H1 (cell line): ENCODE results near the gene THOP1. TPM values are rescaled to one million over a fixed set of nuclear protein-coding genes. Genes with fewer than 3 reads are reported as not detected.

ENCODE experiments used
- CTCF ChIA-PET: fragments of 300-600 bp; sonication (Branson Sonifier 250); formaldehyde crosslinking; loops from one replicate; lab custom pipeline; 2021; ENCODE audit not compliant: partially characterized antibody; lab: Charles Lee
- POLR2A ChIA-PET: fragments of 300-600 bp; sonication (Branson Sonifier 250); formaldehyde crosslinking; loops from one replicate; lab custom pipeline; 2021; ENCODE audit warnings: inconsistent platforms; ENCODE audit not compliant: partially characterized antibody; lab: Charles Lee
- DNase-seq, 2 experiments: peaks; one replicate each; pipeline versions ENCODE4 v3.0.0 to v3.0.0-alpha.2; 2010 to 2022; ENCODE audit warnings: low spot score in 2 of 2, low read depth in 1 of 2, mixed read lengths in 1 of 2
- FAIRE-seq: peaks from 2 replicates; lab custom pipeline; 2011; peaks lifted over from hg19 to GRCh38; lab: Jason Lieb, UNC
- H2AFZ ChIP-seq: 2 replicates; pipeline ENCODE4 v1.8.1; 2012; ENCODE audit warnings: low read length, inconsistent platforms
- H2AK5ac ChIP-seq: 2 replicates; pipeline ENCODE4 v1.6.1; 2013; ENCODE audit warnings: low read depth, low read length
- H2BK120ac ChIP-seq: replicated peaks from 2 replicates; pipeline ENCODE3; 2013; ENCODE audit warnings: low read depth, low read length, inconsistent platforms
- H2BK12ac ChIP-seq: 2 replicates; pipeline ENCODE4 v1.6.1; 2013; ENCODE audit warnings: low read depth, low read length
- H2BK15ac ChIP-seq: 2 replicates; pipeline ENCODE4 v1.6.1; 2013; ENCODE audit warnings: low read length
- H2BK20ac ChIP-seq: 2 replicates; pipeline ENCODE4 v1.6.1; 2013; ENCODE audit warnings: low read length
- H2BK5ac ChIP-seq: 2 replicates; pipeline ENCODE4 v1.6.1; 2013; ENCODE audit warnings: low read depth, low read length
- H3K14ac ChIP-seq: 2 replicates; pipeline ENCODE4 v1.6.1; 2013; ENCODE audit warnings: inconsistent platforms; ENCODE audit not compliant: insufficient read length
- H3K18ac ChIP-seq: 2 replicates; pipeline ENCODE4 v1.6.1; 2013; ENCODE audit warnings: low read length; ENCODE audit errors: extremely low read depth
- H3K23ac ChIP-seq: 2 replicates; pipeline ENCODE4 v1.6.1; 2013; ENCODE audit warnings: inconsistent platforms; ENCODE audit not compliant: insufficient read length
- H3K23me2 ChIP-seq: 2 replicates; pipeline ENCODE4 v1.6.1; 2013; ENCODE audit warnings: low read depth, low read length
- H3K27ac ChIP-seq: 2 replicates; pipeline ENCODE4 v1.6.1; 2011; ENCODE audit warnings: low read depth, low read length, inconsistent platforms
- H3K27me3 ChIP-seq, 4 experiments: replicated peaks in 1 of 4; 1 replicate in 1 of 4; 2 replicates in 3 of 4; pipeline versions ENCODE4 v1.6.1 to v1.8.1; 2011 to 2013; ENCODE audit warnings: low read length in 3 of 4, mild to moderate bottlenecking in 3 of 4, inconsistent platforms in 2 of 4, mixed read lengths in 2 of 4, moderate library complexity in 1 of 4; ENCODE audit not compliant: control insufficient read depth in 3 of 4, insufficient read depth in 3 of 4; ENCODE audit errors: extremely low read depth in 1 of 4
- H3K36me3 ChIP-seq, 4 experiments: 2 replicates each; pipeline versions ENCODE4 v1.6.1 to v1.8.1; 2011 to 2013; ENCODE audit warnings: mild to moderate bottlenecking in 4 of 4, low read length in 3 of 4, moderate library complexity in 2 of 4, control low read depth in 1 of 4, inconsistent platforms in 1 of 4; ENCODE audit not compliant: insufficient read depth in 4 of 4, control insufficient read depth in 2 of 4
- H3K4ac ChIP-seq: replicated peaks from 2 replicates; pipeline ENCODE3; 2013; ENCODE audit warnings: low read length, low read depth, mixed read lengths, inconsistent platforms; ENCODE audit not compliant: insufficient read length
- H3K4me1 ChIP-seq, 4 experiments: replicated peaks in 1 of 4; 1 replicate in 1 of 4; 2 replicates in 3 of 4; pipeline versions ENCODE4 v1.6.1 to v1.8.1; 2011 to 2013; ENCODE audit warnings: low read length in 3 of 4, inconsistent platforms in 2 of 4, mixed read lengths in 1 of 4; ENCODE audit not compliant: insufficient read depth in 4 of 4, control insufficient read depth in 3 of 4
- H3K4me2 ChIP-seq, 2 experiments: 2 replicates each; pipeline versions ENCODE4 v1.6.1 to v1.8.1; 2011 to 2013; ENCODE audit warnings: low read depth in 2 of 2, low read length in 2 of 2, control low read depth in 1 of 2, inconsistent platforms in 1 of 2, mild to moderate bottlenecking in 1 of 2; ENCODE audit not compliant: insufficient read depth in 1 of 2
- H3K4me3 ChIP-seq, 4 experiments: fragments of 200-600, 300-600 bp in 1 of 4; sonication (generic), shearing (Covaris generic), sonication (Bioruptor Twin) in 1 of 4; 2 replicates each; pipeline versions ENCODE4 v1.5.1 to v1.8.1; 2011 to 2016; ENCODE audit warnings: low read length in 4 of 4, low read depth in 3 of 4, control low read depth in 2 of 4, inconsistent platforms in 2 of 4, mild to moderate bottlenecking in 2 of 4, mixed read lengths in 1 of 4, moderate library complexity in 1 of 4; ENCODE audit not compliant: insufficient read depth in 2 of 4; ENCODE audit errors: extremely low read depth in 1 of 4
- H3K56ac ChIP-seq: replicated peaks from 2 replicates; pipeline ENCODE3; 2013; ENCODE audit warnings: low read depth, mild to moderate bottlenecking, mixed read lengths, low read length, inconsistent platforms; ENCODE audit not compliant: insufficient read length
- H3K79me1 ChIP-seq: 2 replicates; pipeline ENCODE4 v1.6.1; 2013; ENCODE audit warnings: low read depth, low read length, control low read depth
- H3K79me2 ChIP-seq, 2 experiments: 2 replicates each; pipeline versions ENCODE4 v1.6.1 to v1.8.1; 2012 to 2013; ENCODE audit warnings: low read length in 2 of 2, mild to moderate bottlenecking in 2 of 2, inconsistent platforms in 1 of 2; ENCODE audit not compliant: insufficient read depth in 2 of 2, control insufficient read depth in 1 of 2
- H3K9ac ChIP-seq, 4 experiments: replicated peaks in 1 of 4; 1 replicate in 1 of 4; 2 replicates in 3 of 4; pipeline versions ENCODE4 v1.6.1 to v1.8.1; 2011 to 2013; ENCODE audit warnings: low read depth in 3 of 4, low read length in 3 of 4, control low read depth in 2 of 4, mild to moderate bottlenecking in 2 of 4, moderate library complexity in 2 of 4, inconsistent platforms in 1 of 4; ENCODE audit errors: extremely low read depth in 1 of 4
- H3K9me3 ChIP-seq, 2 experiments: 2 replicates each; pipeline versions ENCODE4 v1.6.1 to v1.8.1; 2012 to 2013; ENCODE audit warnings: mild to moderate bottlenecking in 2 of 2, moderate library complexity in 2 of 2, control low read depth in 1 of 2, inconsistent platforms in 1 of 2, low read depth in 1 of 2, low read length in 1 of 2, mixed read lengths in 1 of 2; ENCODE audit not compliant: insufficient read depth in 2 of 2
- H4K20me1 ChIP-seq, 2 experiments: replicated peaks in 1 of 2; 2 replicates each; pipeline versions ENCODE3 to v1.8.1; 2011 to 2013; ENCODE audit warnings: inconsistent platforms in 2 of 2, low read length in 2 of 2, mild to moderate bottlenecking in 1 of 2; ENCODE audit not compliant: insufficient read depth in 2 of 2, control insufficient read depth in 1 of 2
- H4K5ac ChIP-seq: 2 replicates; pipeline ENCODE4 v1.6.1; 2013; ENCODE audit warnings: low read length, low read depth, mixed read lengths, inconsistent platforms; ENCODE audit not compliant: insufficient read length
- H4K8ac ChIP-seq: 2 replicates; pipeline ENCODE4 v1.8.0; 2013; ENCODE audit warnings: mild to moderate bottlenecking, moderate library complexity, low read length, inconsistent platforms; ENCODE audit not compliant: insufficient read depth; ENCODE audit errors: extremely low read depth
- H4K91ac ChIP-seq: replicated peaks from 2 replicates; pipeline ENCODE3; 2013; ENCODE audit warnings: low read length, mixed read lengths, inconsistent platforms; ENCODE audit not compliant: insufficient read length
- CHD1 ChIP-seq: IDR thresholded peaks from 2 replicates; pipeline ENCODE4 v1.6.1; 2012; ENCODE audit warnings: low read depth, low read length, improper control_type of control experiment
- CHD2 ChIP-seq: IDR thresholded peaks from 2 replicates; pipeline ENCODE4 v1.6.1; 2012; ENCODE audit warnings: low read length, improper control_type of control experiment
- JUN ChIP-seq: IDR thresholded peaks from 2 replicates; pipeline ENCODE4 v1.6.1; 2011; ENCODE audit warnings: low read depth, mild to moderate bottlenecking, improper control_type of control experiment, low read length
- KDM1A ChIP-seq: fragments of 200-600, 300-600 bp; sonication (generic); IDR thresholded peaks from 2 replicates; pipeline ENCODE4 v1.7.1; 2016; ENCODE audit warnings: mild to moderate bottlenecking, low read length, borderline replicate concordance
- KDM4A ChIP-seq: IDR thresholded peaks from one replicate; pipeline ENCODE4 v1.7.1; 2012; ENCODE audit warnings: low read depth, mild to moderate bottlenecking, moderate library complexity, low read length, inconsistent platforms; ENCODE audit not compliant: severe bottlenecking
- MAFK ChIP-seq: IDR thresholded peaks from 2 replicates; pipeline ENCODE4 v1.6.1; 2012; ENCODE audit warnings: low read depth, mild to moderate bottlenecking, improper control_type of control experiment, low read length
- NANOG ChIP-seq: IDR thresholded peaks from 2 replicates; pipeline ENCODE4 v1.6.1; 2011; ENCODE audit warnings: low read length, low read depth, mild to moderate bottlenecking, inconsistent platforms; ENCODE audit not compliant: insufficient read depth, poor library complexity, severe bottlenecking
- SAP30 ChIP-seq: fragments of 300-600 bp; sonication (generic); IDR thresholded peaks from 2 replicates; pipeline ENCODE4 v1.7.1; 2012; ENCODE audit warnings: low read length, moderate library complexity, mild to moderate bottlenecking, inconsistent platforms; ENCODE audit not compliant: insufficient read depth, insufficient replicate concordance
- SIN3A ChIP-seq, 2 experiments: IDR thresholded peaks in 1 of 2; conservative IDR thresholded peaks in 1 of 2; 2 replicates each; pipeline ENCODE4 v1.6.1; 2011 to 2012; ENCODE audit warnings: low read length in 2 of 2, improper control_type of control experiment in 1 of 2, low read depth in 1 of 2, mild to moderate bottlenecking in 1 of 2
- WGBS, 2 experiments: shearing (Covaris generic) in 1 of 2; methylation state at CpG; one replicate each; pipeline versions ENCODE4 v1.1.6 to v1.1.7; 2013 to 2015; ENCODE audit warnings: low lambda C conversion rate in 2 of 2, mixed read lengths in 2 of 2, inconsistent platforms in 1 of 2, low coverage in 1 of 2, missing lambda C conversion rate in 1 of 2; ENCODE audit not compliant: insufficient replicate concordance in 2 of 2, insufficient coverage in 1 of 2, insufficient read length in 1 of 2; ENCODE audit errors: extremely low coverage in 1 of 2, missing lambda C conversion rate in 1 of 2; 5-methylcytosine and 5-hydroxymethylcytosine counted together
- polyA plus RNA-seq, 7 experiments: library from polyadenylated mRNA; depleted of rRNA in 3 of 7; stranded (reverse) in 5 of 7; unstranded in 2 of 7; fragments of >200 nt in 5 of 7; fragments of 200-250 nt in 2 of 7; gene quantifications; 1 replicate in 5 of 7; 2 replicates in 1 of 7; 4 replicates in 1 of 7; pipeline versions ENCODE4 v1.2.1 to v1.2.3, GENCODE V29; 2011 to 2013; ENCODE audit warnings: missing spikeins in 2 of 7, mixed read lengths in 2 of 7
- total RNA-seq: library from RNA; stranded (reverse); fragmentation: NEBNext Ultra II Directional; extraction: Animal tissue kit (Norgen Biotek cat#: 25700); gene quantifications from 2 replicates; pipeline ENCODE4 v1.2.1, GENCODE V29; 2021

THOP1 gene
- total and polyA plus RNA-seq, 2 of the 8 experiments (the other 6 are each of a cell fraction or from before 2014, with no cell fraction given): 136 to 159 TPM

GRCh38 chr19:2804156-2805004 is 19.1 kb downstream of the THOP1 start:
- WGBS, 2 experiments: 93% methylated on average over 25 of the region's 27 CpGs; no CpG with 5 or more reads in 1 of the 2 experiments

More at GRCh38 chr19:2804156-2805004, 19.1 kb downstream of the THOP1 start:
- ChIA-PET POLR2A (interaction anchor here (1.5 to 2.0 kb wide), 2 partner anchors 10 to 76 kb away, joined by 3 to 10 read pairs; no protein-coding TSS in a partner anchor), CTCF (interaction anchor here (0.6 to 1.1 kb wide), 2 partner anchors 15 to 121 kb away, joined by 3 read pairs; no protein-coding TSS in a partner anchor)
- Histone ChIP-seq H3K9me3 (no peaks in the 10 kb centered on the region), H3K23me2 (peaks cover 7% of the 10 kb centered on the region; the same call in 1 of the 2 replicates), H3K18ac (no peak overlapping the region), H3K4ac (no peak overlapping the region), H4K20me1 (peaks cover 7 to 32% of the 10 kb centered on the region in 2 experiments), H3K4me3 (no peak overlapping the region), H3K9ac (no peak overlapping the region), H3K4me2 (no peak overlapping the region), H2BK12ac (no peak overlapping the region), H2BK20ac (no peak overlapping the region), H3K36me3 (peaks cover 9 to 68% (median 50%) of the 10 kb centered on the region in 4 experiments; a peak in 7 of 8 replicates), H3K56ac (no peak overlapping the region), H3K27me3 (no peaks in the 10 kb centered on the region), H4K5ac (no peak overlapping the region), H4K91ac (no peak overlapping the region), H3K23ac (no peak overlapping the region), H3K79me2 (no peaks in the 10 kb centered on the region), H2BK5ac (no peak overlapping the region), H3K27ac (no peak overlapping the region), H2AFZ (no peak overlapping the region), H4K8ac (no peak overlapping the region), H3K4me1 (no peaks in the 10 kb centered on the region; a peak in 1 of 7 replicates), H2BK15ac (no peak overlapping the region), H3K79me1 (peaks cover 11% of the 10 kb centered on the region)
- FAIRE-seq (no peak), DNase-seq (no peak)
- TF ChIP-seq JUN (no peak), KDM4A (no peak), CHD1 (no peak), SAP30 (no peak), MAFK (no peak), KDM1A (no peak), CHD2 (no peak), SIN3A (conservative IDR thresholded peaks at IDR 0.05 in 1 of 2, IDR thresholded peaks at IDR 0.05 in 1 of 2; ENCODE audit: low read depth in 1 of 2, low read length in 2 of 2) (no peak), NANOG (no peak)
- TF ChIP-seq, all 59 proteins: peak for 0
- no peak overlapping the region for H2BK120ac ChIP-seq
- no peak overlapping the region for H3K14ac ChIP-seq
- no peak overlapping the region for H2AK5ac ChIP-seq
